Activated T-cell treated with anti-CD3 and anti-CD28 coated beads for 48 hours (primary cell): ENCODE measurements around the gene SULT1A1.

Experiments used
- DNase-seq: peaks from one replicate; pipeline ENCODE4 v3.0.0-alpha.2; 2020; ENCODE audit warnings: low read depth

SULT1A1 gene

DNA sequence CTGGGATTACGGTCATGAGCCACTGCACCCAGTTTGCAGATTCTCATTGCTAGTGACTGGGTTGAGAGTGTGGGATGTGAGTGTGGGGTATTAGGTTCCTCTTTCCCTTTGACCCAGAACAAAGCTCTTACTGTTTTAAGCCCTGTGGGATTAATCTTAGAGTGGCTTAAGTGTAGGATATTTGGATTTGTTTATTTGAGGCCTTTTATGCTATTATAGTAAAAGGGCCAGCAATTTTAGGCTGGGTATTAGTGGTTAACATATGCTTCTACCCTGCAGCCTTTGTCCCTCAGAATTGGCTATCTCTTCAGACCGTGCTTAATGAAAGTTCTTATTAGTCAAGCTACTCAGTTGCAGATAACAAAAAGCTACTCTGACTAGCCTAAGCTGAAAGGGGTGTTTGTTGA, 52.9 kb downstream of the SULT1A1 start:
- no peak for DNase-seq

DNA sequence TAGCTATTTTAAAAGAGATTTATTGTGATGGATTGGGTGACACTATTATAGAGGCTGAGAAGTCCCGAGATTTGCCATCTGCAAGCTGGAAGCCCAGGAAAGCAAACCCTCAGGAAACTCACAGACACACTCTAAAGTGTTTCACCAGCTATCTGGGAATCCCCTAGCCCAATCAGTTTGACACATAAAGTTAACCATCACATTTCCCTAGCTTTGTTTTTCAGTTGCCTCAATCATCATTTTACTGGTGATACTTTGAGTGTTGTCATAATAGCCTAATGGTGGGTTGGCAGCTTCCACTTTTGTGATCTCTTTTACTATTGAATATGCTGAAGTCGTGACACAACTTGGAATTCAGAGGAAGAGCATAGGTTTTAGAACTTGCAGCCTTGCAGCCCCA, 54.3 kb downstream of the SULT1A1 start:
- DNase-seq: no peak
